ENCODE measurements around the gene KRTAP10-11.

GRCh38 chr21:44643741-44644310, 2.4 kb upstream of the KRTAP10-11 start:
- TF ChIP-seq POLR2A (IDR thresholded peaks at IDR 0.05) (no peak), CTCF (IDR thresholded peaks at IDR 0.05) (no peak), EP300 (IDR thresholded peaks at IDR 0.05) (no peak)

Measured in tibial nerve (tissue), 4 donors.